ENCODE results near the gene ZP1. TPM values are rescaled to one million over a fixed set of nuclear protein-coding genes. Genes with fewer than 3 reads are reported as not detected.

ZP1 gene
- total RNA-seq, 1 donor from 2014 or later = not detected

DNA sequence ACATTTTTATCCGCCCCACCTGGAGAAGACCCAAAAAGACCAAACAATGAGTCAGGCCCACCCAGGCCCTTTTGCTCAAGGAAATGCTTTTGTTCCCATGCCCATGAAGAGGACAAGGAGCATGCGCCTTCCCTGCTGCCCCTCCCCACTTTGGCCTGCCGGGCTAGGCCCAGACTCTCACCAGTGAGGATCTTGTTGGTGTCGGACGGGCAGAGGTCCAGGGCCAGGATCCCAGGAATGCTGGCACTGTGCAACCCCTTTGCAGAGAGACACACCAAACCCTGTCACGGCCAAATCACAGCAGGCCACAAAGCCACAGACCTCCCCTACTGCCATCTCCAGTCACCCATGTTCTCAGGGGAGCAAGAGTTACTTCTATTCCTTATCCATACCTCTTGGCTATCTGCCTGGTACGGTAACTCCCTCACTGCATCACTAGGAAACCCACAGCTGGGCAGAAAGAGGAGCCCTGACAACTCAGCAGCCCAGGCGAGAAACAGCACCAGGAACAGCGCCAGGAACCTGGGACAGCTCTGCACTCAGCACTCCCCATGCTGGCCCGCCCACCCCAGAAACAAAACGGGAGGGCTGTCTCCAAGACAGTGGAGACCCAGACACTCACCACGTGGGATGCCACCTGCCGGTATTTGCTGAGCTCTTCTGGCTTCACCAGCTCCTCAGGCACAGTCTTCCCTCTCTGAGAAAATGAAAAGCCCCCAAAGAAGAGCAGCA lies 33.5 kb downstream of the ZP1 start:
- TF ChIP-seq, protein P1, sequence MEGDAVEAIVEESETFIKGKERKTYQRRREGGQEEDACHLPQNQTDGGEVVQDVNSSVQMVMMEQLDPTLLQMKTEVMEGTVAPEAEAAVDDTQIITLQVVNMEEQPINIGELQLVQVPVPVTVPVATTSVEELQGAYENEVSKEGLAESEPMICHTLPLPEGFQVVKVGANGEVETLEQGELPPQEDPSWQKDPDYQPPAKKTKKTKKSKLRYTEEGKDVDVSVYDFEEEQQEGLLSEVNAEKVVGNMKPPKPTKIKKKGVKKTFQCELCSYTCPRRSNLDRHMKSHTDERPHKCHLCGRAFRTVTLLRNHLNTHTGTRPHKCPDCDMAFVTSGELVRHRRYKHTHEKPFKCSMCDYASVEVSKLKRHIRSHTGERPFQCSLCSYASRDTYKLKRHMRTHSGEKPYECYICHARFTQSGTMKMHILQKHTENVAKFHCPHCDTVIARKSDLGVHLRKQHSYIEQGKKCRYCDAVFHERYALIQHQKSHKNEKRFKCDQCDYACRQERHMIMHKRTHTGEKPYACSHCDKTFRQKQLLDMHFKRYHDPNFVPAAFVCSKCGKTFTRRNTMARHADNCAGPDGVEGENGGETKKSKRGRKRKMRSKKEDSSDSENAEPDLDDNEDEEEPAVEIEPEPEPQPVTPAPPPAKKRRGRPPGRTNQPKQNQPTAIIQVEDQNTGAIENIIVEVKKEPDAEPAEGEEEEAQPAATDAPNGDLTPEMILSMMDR (IDR thresholded peaks at IDR 0.05; ENCODE audit: partially characterized antibody, unreplicated experiment) = no peak
- peaks cover 12% of the 10 kb centered on the region for H3K4me1 Mint-ChIP-seq (ENCODE audit: low read depth, unreplicated experiment)
- no peaks in the 10 kb centered on the region for H3K9me3 Mint-ChIP-seq (ENCODE audit: unreplicated experiment)
- H3K36me3 Mint-ChIP-seq (ENCODE audit: unreplicated experiment) = peaks cover 5% of the 10 kb centered on the region
- H3K27me3 Mint-ChIP-seq (ENCODE audit: unreplicated experiment) = no peaks in the 10 kb centered on the region
- no peak overlapping the region for H3K27ac Mint-ChIP-seq (ENCODE audit: unreplicated experiment)
- DNase-seq = no peak
- H3K4me3 Mint-ChIP-seq (ENCODE audit: unreplicated experiment) = no peak overlapping the region

DNA sequence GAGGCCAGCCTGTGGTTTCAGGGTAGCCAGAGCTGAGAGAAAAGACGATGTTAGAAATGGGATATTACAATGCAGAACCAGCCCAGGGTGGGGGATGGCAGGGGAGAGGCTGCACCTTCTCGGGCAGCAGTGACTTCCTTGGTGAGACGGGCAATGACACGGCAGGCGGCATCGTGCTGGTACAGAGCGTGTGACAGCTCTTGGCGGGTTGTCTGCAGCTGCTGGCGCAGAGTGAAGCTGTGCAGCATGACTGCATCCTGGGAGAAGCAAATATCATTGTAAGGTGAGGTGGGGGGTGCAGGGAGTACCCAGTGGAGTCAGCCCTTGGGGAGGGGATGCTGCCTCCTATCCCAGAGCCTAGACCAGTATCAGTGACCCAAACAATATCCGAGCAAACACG lies 35.3 kb downstream of the ZP1 start:
- Mint-ChIP-seq H3K4me3 (ENCODE audit: unreplicated experiment) (no peak overlapping the region), H3K4me1 (ENCODE audit: low read depth, unreplicated experiment) (peaks cover 15% of the 10 kb centered on the region), H3K36me3 (ENCODE audit: unreplicated experiment) (peaks cover 3% of the 10 kb centered on the region), H3K9me3 (ENCODE audit: unreplicated experiment) (no peaks in the 10 kb centered on the region), H3K27ac (ENCODE audit: unreplicated experiment) (no peak overlapping the region), H3K27me3 (ENCODE audit: unreplicated experiment) (no peaks in the 10 kb centered on the region)
- no peak for DNase-seq
- TF ChIP-seq, protein P1 (IDR thresholded peaks at IDR 0.05; ENCODE audit: partially characterized antibody, unreplicated experiment) = no peak

DNA sequence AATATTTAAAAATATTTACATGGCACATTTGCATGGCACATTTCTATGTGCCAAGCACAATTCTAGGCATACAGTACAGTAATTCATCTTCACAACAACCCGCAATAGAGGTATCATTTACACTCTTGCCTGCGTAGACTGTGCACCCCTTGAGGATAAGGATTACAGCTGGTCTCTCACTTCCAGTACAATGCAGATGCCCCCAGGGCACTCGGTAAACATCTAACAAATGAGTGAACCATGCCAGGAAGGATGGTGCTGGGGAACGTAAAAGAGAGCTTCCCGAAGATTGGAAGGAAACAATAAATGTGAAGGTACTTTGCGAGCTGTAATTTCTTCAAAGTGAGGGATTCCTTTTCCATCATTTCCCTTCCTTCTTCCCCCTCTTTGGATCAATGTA lies 37.7 kb downstream of the ZP1 start:
- TF ChIP-seq, protein P1 (IDR thresholded peaks at IDR 0.05; ENCODE audit: partially characterized antibody, unreplicated experiment) = no peak
- H3K36me3 Mint-ChIP-seq (ENCODE audit: unreplicated experiment) = peaks cover 13% of the 10 kb centered on the region
- H3K27ac Mint-ChIP-seq (ENCODE audit: unreplicated experiment) = peak overlapping the region; percentile 69
- peaks cover 2% of the 10 kb centered on the region for H3K9me3 Mint-ChIP-seq (ENCODE audit: unreplicated experiment)
- DNase-seq = no peak
- H3K4me1 Mint-ChIP-seq (ENCODE audit: low read depth, unreplicated experiment) = peaks cover 15% of the 10 kb centered on the region
- H3K27me3 Mint-ChIP-seq (ENCODE audit: unreplicated experiment) = peaks cover 6% of the 10 kb centered on the region
- peak overlapping the region; percentile 92 for H3K4me3 Mint-ChIP-seq (ENCODE audit: unreplicated experiment)

DNA sequence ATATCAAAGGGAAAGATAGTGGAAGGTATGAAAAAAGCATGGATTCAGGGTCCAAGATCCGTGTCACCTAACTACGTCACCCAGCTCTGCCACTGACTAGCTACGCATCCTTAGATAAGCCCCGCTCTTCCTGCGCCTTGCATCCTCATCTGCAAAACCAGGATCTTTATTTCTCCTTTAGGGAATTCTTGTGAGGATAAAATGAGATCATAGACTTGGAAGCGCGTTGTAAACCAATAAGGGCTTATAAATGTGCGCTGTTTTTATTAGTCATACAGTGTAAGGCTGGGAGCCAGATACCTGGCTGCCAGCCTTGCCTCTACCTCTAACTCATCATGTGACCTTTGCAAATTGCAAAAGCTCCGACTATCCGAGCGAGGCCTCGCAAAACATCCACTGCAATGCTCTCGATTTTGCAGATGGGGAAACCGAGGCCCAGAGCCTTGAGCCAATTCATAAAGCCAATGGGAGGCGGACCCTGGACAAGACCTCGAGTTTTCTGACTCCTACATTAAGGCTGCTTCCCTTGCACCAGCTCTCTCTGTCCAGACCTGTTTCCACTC lies 38.3 kb downstream of the ZP1 start:
- TF ChIP-seq, protein P1 (IDR thresholded peaks at IDR 0.05; ENCODE audit: partially characterized antibody, unreplicated experiment) = no peak
- Mint-ChIP-seq H3K36me3 (ENCODE audit: unreplicated experiment) (peaks cover 13% of the 10 kb centered on the region), H3K27ac (ENCODE audit: unreplicated experiment) (peak overlapping the region; percentile 69), H3K9me3 (ENCODE audit: unreplicated experiment) (peaks cover 2% of the 10 kb centered on the region), H3K27me3 (ENCODE audit: unreplicated experiment) (peaks cover 6% of the 10 kb centered on the region), H3K4me1 (ENCODE audit: low read depth, unreplicated experiment) (peaks cover 15% of the 10 kb centered on the region), H3K4me3 (ENCODE audit: unreplicated experiment) (peak overlapping the region; percentile 92)
- DNase-seq = no peak
